ENCODE measurements around the gene PLEKHG1. TPM values are rescaled to one million over a fixed set of nuclear protein-coding genes. Genes with fewer than 3 reads are reported as not detected.

The PLEKHG1 gene
- total RNA-seq, 1 experiment from 2014 or later = 2.7 TPM

GRCh38 chr6:150584065-150584464, 15.6 kb upstream of the PLEKHG1 start:
- peaks cover 7% of the 10 kb centered on the region; the same call in 1 of the 2 replicates for H3K4me1 Mint-ChIP-seq
- TF ChIP-seq ZNF532 (CRISPR knock-in tag; IDR thresholded peaks at IDR 0.05; ENCODE audit: borderline replicate concordance) = no peak
- no peak for TF ChIP-seq E2F4 (CRISPR knock-in tag; IDR thresholded peaks at IDR 0.05; ENCODE audit: borderline replicate concordance, low read depth)
- no peak for TF ChIP-seq TCF7 (CRISPR knock-in tag; IDR thresholded peaks at IDR 0.05; ENCODE audit: low read depth)
- no peak for TF ChIP-seq ZNF423 (CRISPR knock-in tag; IDR thresholded peaks at IDR 0.05)
- TF ChIP-seq ATF3 (CRISPR knock-in tag; conservative IDR thresholded peaks at IDR 0.05) = no peak
- no peak for TF ChIP-seq CREB1 (CRISPR knock-in tag; IDR thresholded peaks at IDR 0.05)
- TF ChIP-seq NFYB (CRISPR knock-in tag; conservative IDR thresholded peaks at IDR 0.05; ENCODE audit: low read depth) = no peak
- no peaks in the 10 kb centered on the region for H3K9me3 Mint-ChIP-seq
- ChIA-PET POLR2A (no interaction called here), CTCF (no interaction called here)
- H3K27me3 Mint-ChIP-seq (ENCODE audit: low read depth) = no peaks in the 10 kb centered on the region
- no peak for ATAC-seq
- no peak overlapping the region for H3K4me3 Mint-ChIP-seq
- H3K27ac Mint-ChIP-seq = no peak overlapping the region
- no peak for DNase-seq (ENCODE audit: low spot score)
- H3K36me3 Mint-ChIP-seq = no peaks in the 10 kb centered on the region

GRCh38 chr6:150584596-150584995, 15.1 kb upstream of the PLEKHG1 start:
- ChIA-PET POLR2A (no interaction called here), CTCF (no interaction called here)
- peaks cover 7% of the 10 kb centered on the region; the same call in 1 of the 2 replicates for H3K4me1 Mint-ChIP-seq
- DNase-seq (ENCODE audit: low spot score) (no peak), ATAC-seq (no peak)
- H3K36me3 Mint-ChIP-seq = no peaks in the 10 kb centered on the region
- H3K4me3 Mint-ChIP-seq = no peak overlapping the region
- TF ChIP-seq ERG (CRISPR knock-in tag; IDR thresholded peaks at IDR 0.05) (no peak), ZMAT4 (CRISPR knock-in tag; IDR thresholded peaks at IDR 0.05) (no peak), ELF4 (CRISPR knock-in tag; IDR thresholded peaks at IDR 0.05; ENCODE audit: low read depth) (no peak), ZNF281 (CRISPR knock-in tag; IDR thresholded peaks at IDR 0.05) (no peak), FOXJ3 (CRISPR knock-in tag; IDR thresholded peaks at IDR 0.05; ENCODE audit: borderline replicate concordance) (no peak), ZNF512 (CRISPR knock-in tag; IDR thresholded peaks at IDR 0.05; ENCODE audit: borderline replicate concordance) (no peak), CREM (CRISPR knock-in tag; IDR thresholded peaks at IDR 0.05) (no peak), OVOL2 (CRISPR knock-in tag; IDR thresholded peaks at IDR 0.05; ENCODE audit: borderline replicate concordance) (no peak), ZBTB21 (CRISPR knock-in tag; IDR thresholded peaks at IDR 0.05; ENCODE audit: borderline replicate concordance) (no peak), TEAD1 (CRISPR knock-in tag; IDR thresholded peaks at IDR 0.05) (no peak), TCF7 (CRISPR knock-in tag; IDR thresholded peaks at IDR 0.05; ENCODE audit: low read depth) (no peak), FOXK1 (CRISPR knock-in tag; IDR thresholded peaks at IDR 0.05) (no peak), SP1 (CRISPR knock-in tag; conservative IDR thresholded peaks at IDR 0.05) (no peak), SOX15 (CRISPR knock-in tag; IDR thresholded peaks at IDR 0.05) (no peak)
- no peaks in the 10 kb centered on the region for H3K27me3 Mint-ChIP-seq (ENCODE audit: low read depth)
- no peaks in the 10 kb centered on the region for H3K9me3 Mint-ChIP-seq
- no peak overlapping the region for H3K27ac Mint-ChIP-seq

All from WTC11 (cell line).